SKM-1 (cell line): Measurements from ENCODE around the gene DIAPH1.

Experiments used
- DNase-seq: peaks from one replicate; lab custom pipeline; 2025; ENCODE audit not compliant: unreplicated experiment; lab: John Stamatoyannopoulos, UW

Gene DIAPH1

GRCh38 chr5:141508440-141508797 lies 110.4 kb downstream of the DIAPH1 start:
- DNase-seq, result no peak

GRCh38 chr5:141507387-141508091 lies 111.3 kb downstream of the DIAPH1 start:
- no peak for DNase-seq

- DNase-seq, result no peak
These were observed 112.2 kb downstream of the DIAPH1 start for GRCh38 chr5:141506381-141507155.

GRCh38 chr5:141504216-141504615 lies 114.6 kb downstream of the DIAPH1 start:
- DNase-seq, result no peak

- DNase-seq, result no peak
These were observed 115.1 kb downstream of the DIAPH1 start for GRCh38 chr5:141503681-141504080.

- DNase-seq, result no peak
These were observed 117.0 kb downstream of the DIAPH1 start for GRCh38 chr5:141501761-141502160.

GRCh38 chr5:141496038-141496437 lies 122.8 kb downstream of the DIAPH1 start:
- DNase-seq, result no peak

GRCh38 chr5:141495453-141495811 lies 123.4 kb downstream of the DIAPH1 start:
- DNase-seq, result no peak

- DNase-seq, result no peak
These were observed 123.9 kb downstream of the DIAPH1 start for GRCh38 chr5:141494761-141495452.

GRCh38 chr5:141493500-141494422 lies 125.0 kb downstream of the DIAPH1 start:
- DNase-seq, result no peak

GRCh38 chr5:141492168-141492885 lies 126.5 kb downstream of the DIAPH1 start:
- DNase-seq, result no peak

GRCh38 chr5:141491323-141492167 lies 127.3 kb downstream of the DIAPH1 start:
- no peak for DNase-seq

GRCh38 chr5:141490771-141491170 lies 128.0 kb downstream of the DIAPH1 start:
- no peak for DNase-seq

GRCh38 chr5:141490271-141490670 lies 128.5 kb downstream of the DIAPH1 start:
- DNase-seq, result no peak

GRCh38 chr5:141489841-141490240 lies 129.0 kb downstream of the DIAPH1 start:
- DNase-seq, result no peak

GRCh38 chr5:141488591-141489561 lies 129.9 kb downstream of the DIAPH1 start, which contains the start of gene PCDHGC5:
PCDHGC5 (plus strand) TSS chr5:141489081; CDS start chr5:141489241, 160 bp downstream.
- no peak for DNase-seq

GRCh38 chr5:141487131-141487530 lies 131.7 kb downstream of the DIAPH1 start:
- DNase-seq, result no peak

GRCh38 chr5:141486091-141486490 lies 132.7 kb downstream of the DIAPH1 start:
- no peak for DNase-seq
